GM21367 (cell line): ENCODE results near the gene SCAANT1.

Experiments
- ATAC-seq: cut with Tn5 transposase; IDR thresholded peaks from one replicate; pipeline ENCODE4 v1.9.1; 2021; ENCODE audit not compliant: unreplicated experiment

Gene SCAANT1

GRCh38 chr3:63864008-63864964 lies 47.9 kb downstream of the SCAANT1 start:
- peak; percentile 34 for ATAC-seq

DNA sequence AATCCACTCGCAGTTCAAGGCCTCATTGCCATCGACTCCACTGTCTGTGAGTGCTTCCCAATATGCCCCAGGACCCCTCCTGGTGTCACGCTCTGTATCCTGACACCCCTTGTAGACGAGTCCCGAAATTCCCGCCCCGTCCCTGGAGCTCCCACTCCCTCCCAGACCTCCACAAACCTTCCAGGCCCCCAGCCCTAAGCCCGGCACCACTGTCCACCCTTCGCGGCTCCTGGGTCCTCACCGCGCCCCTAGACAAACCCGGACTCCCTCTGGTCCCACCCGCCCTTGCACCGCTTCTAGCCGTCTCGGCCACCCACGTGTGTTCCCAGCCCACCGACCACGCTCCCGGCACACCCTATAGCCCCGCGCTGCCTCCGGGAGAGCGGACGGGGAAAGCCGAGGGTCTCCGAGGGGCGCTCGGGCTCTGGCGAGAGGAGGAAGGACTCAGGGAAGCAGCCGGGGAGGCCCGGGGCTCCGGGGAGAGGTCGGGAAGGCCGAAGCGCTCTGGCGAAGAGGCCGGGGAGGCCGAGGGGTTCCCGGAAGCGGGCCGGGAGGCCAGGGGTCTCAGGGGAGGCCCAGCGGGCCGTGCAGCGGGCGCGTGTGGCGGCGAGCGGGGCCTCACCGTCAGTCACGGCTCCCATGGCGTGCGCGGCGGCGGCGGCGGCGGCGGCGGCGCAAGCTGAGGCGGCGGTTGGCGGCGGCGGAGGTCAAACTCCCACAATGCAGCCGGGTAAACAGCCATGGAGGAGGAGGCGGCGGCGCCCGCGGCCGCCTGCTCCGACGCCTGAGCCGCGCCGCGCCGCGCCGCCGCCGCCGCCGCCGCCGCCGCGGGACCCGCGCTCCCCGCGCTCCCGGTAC lies 48.8 kb downstream of the SCAANT1 start, which contains the start of the genes ATXN7 and THOC7:
Gene ATXN7, plus strand, starts transcription at position 718 of the 858 bp plus-strand sequence. CDS start 48,732 bp downstream, outside the sequence.
Gene THOC7, minus strand, starts transcription at position 656 of the 858 bp plus-strand sequence. Its CDS starts 15 bp downstream, at position 641.
- ATAC-seq, result peak; percentile 52

GRCh38 chr3:63862804-63863149 lies 49.4 kb downstream of the SCAANT1 start:
- ATAC-seq, result no peak
